ENCODE measurements around the gene KY.

GRCh38 chr3:134650431-134651346 is at the start of gene KY:
- TF ChIP-seq CTCF (IDR thresholded peaks at IDR 0.05) (peak in 2 of 7 experiments; percentile 7 to 17), POLR2A (IDR thresholded peaks at IDR 0.05) (no peak)
